ENCODE data around the gene SLC10A7.

GRCh38 chr4:146229406-146229805 is 292.3 kb downstream of the SLC10A7 start:
- TF ChIP-seq CTCF (IDR thresholded peaks at IDR 0.05) (no peak), EP300 (IDR thresholded peaks at IDR 0.05) (no peak), POLR2AphosphoS5 (IDR thresholded peaks at IDR 0.05) (no peak), POLR2A (IDR thresholded peaks at IDR 0.05) (no peak)
